Smooth muscle cell of bladder (primary cell): ENCODE results near the gene GARNL3. TPM values are rescaled to one million over a fixed set of nuclear protein-coding genes. Genes with fewer than 3 reads are reported as not detected.

Experiments used
- total RNA-seq: library from RNA; depleted of rRNA; stranded (reverse); fragments of >200 nt; gene quantifications from 2 replicates; pipeline ENCODE4 v1.2.3, GENCODE V29; 2014

Gene GARNL3, protein sequence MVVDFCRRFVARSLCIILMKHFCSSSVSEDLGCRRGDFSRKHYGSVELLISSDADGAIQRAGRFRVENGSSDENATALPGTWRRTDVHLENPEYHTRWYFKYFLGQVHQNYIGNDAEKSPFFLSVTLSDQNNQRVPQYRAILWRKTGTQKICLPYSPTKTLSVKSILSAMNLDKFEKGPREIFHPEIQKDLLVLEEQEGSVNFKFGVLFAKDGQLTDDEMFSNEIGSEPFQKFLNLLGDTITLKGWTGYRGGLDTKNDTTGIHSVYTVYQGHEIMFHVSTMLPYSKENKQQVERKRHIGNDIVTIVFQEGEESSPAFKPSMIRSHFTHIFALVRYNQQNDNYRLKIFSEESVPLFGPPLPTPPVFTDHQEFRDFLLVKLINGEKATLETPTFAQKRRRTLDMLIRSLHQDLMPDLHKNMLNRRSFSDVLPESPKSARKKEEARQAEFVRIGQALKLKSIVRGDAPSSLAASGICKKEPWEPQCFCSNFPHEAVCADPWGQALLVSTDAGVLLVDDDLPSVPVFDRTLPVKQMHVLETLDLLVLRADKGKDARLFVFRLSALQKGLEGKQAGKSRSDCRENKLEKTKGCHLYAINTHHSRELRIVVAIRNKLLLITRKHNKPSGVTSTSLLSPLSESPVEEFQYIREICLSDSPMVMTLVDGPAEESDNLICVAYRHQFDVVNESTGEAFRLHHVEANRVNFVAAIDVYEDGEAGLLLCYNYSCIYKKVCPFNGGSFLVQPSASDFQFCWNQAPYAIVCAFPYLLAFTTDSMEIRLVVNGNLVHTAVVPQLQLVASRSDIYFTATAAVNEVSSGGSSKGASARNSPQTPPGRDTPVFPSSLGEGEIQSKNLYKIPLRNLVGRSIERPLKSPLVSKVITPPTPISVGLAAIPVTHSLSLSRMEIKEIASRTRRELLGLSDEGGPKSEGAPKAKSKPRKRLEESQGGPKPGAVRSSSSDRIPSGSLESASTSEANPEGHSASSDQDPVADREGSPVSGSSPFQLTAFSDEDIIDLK
- total RNA-seq: 1.3 and 1.9 TPM in 2 replicates

GRCh38 chr9:127264462-127265219 lies at the start of gene GARNL3:
Gene GARNL3, plus strand, starts transcription at chr9:127264774. Its CDS starts 104 bp downstream, at chr9:127264878.

GRCh38 chr9:127396808-127397645 lies 132.5 kb downstream of the GARNL3 start, which contains the start of gene SLC2A8:
Gene SLC2A8, plus strand, starts transcription at chr9:127397169. Its CDS starts 62 bp downstream, at chr9:127397231.

GRCh38 chr9:127423934-127424675 lies 159.5 kb downstream of the GARNL3 start, which contains the start of gene ZNF79:
Gene ZNF79, plus strand, starts transcription at chr9:127424382. Its CDS starts 406 bp downstream, at chr9:127424788.

Other genes with a start within 250 kb of the GARNL3 start
- gene ANGPTL2, start 142.1 kb upstream of the GARNL3 start, total RNA-seq: 125 and 167 TPM in 2 replicates
- gene SLC2A8, start 132.4 kb downstream of the GARNL3 start, total RNA-seq: 7.4 and 8.4 TPM in 2 replicates
- gene ZNF79, start 159.6 kb downstream of the GARNL3 start, total RNA-seq: 9.2 and 16.5 TPM in 2 replicates
- 1,370 and 1,635 TPM in 2 replicates for gene RPL12, start 186.6 kb downstream of the GARNL3 start, total RNA-seq
- gene LRSAM1, start 186.7 kb downstream of the GARNL3 start, total RNA-seq: 6.7 and 8.4 TPM in 2 replicates